Stimulated activated CD4-positive, alpha-beta T cell treated with anti-CD3 and anti-CD28 coated beads, Interleukin-12 subunit alpha, Interleukin-12 subunit beta, amount 100 ng/mL, for 48 hours (primary cell): Measurements from ENCODE around the gene HAVCR2.

Source experiments
- DNase-seq, 3 donors: peaks; one replicate each; pipeline ENCODE4 v3.0.0-alpha.2; 2020; ENCODE audit warnings: low read depth in 2 of 3, low spot score in 1 of 3

HAVCR2 gene

GRCh38 chr5:157108976-157109375, at the start of gene HAVCR2:
Gene HAVCR2, minus strand, starts transcription at chr5:157109044. Its CDS starts 61 bp downstream, at chr5:157108983.
- DNase-seq: peak; percentile 23 to 55 (median 48)

- no peak for DNase-seq
Measured at GRCh38 chr5:157157293-157157891, 48.5 kb upstream of the HAVCR2 start.

DNA sequence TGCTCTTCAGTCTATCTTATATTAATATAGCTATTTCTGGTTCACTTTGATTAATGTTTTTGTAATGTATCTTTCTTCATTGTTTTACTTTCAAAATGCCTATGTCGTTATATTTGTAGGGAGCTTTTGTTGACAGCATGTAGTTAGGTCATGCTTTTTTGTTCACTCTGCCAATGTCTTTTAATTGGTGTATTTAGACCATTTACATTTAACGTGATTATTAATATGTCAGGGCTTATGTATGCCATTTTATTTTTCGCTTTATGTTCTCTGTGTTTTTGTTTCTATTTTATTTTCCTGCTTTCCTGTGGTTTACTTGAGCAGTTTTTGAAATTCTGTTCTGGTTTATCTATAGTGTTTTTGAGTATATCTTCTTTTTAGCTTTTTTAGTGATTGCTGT, 46.5 kb upstream of the HAVCR2 start:
- DNase-seq: no peak

- no peak for DNase-seq
Measured at GRCh38 chr5:157150995-157151394, 42.2 kb upstream of the HAVCR2 start.

GRCh38 chr5:157148734-157149615, 40.1 kb upstream of the HAVCR2 start:
- peak; percentile 67 to 94 (median 74) for DNase-seq

DNA sequence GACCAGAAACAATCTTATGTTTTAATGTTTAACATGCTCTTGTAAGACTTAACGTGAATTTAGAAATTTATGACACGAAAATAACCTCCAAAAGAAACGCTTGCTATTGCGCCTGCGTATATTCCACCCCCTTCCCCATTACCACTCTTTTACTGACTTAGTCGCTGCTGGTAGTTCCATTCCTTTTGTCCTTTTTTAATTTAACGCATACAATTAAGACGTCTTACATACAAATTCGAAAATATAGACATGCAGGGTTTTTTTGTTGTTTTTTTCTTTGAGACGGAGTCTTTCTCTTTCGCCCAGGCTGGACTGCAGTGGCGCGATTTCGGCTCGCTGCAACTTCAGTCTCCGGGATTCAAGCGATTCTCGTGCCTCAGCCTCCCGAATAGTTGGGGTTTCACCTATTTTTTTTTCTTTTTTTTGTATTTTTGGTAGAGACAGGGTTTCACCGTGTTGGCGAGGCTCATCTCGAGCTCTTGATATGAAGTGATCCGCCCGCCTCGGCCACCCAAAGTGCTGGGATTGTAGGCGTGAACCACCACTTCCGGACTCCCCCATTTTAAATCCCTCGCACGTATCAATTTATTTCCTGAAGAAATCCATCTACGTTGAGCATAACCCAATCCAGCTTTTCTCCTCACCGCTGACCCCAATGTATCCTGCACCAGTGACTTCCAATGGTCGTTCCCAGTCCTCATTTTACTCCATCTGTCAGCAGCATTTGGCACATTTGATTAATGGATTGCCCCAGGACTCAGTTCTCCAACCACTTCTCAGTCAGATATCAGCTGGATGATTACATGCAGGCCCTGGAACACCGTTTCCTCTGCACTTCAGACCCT, 34.5 kb upstream of the HAVCR2 start:
- peak in 2 of 3 donors; percentile 30 to 41 for DNase-seq

DNA sequence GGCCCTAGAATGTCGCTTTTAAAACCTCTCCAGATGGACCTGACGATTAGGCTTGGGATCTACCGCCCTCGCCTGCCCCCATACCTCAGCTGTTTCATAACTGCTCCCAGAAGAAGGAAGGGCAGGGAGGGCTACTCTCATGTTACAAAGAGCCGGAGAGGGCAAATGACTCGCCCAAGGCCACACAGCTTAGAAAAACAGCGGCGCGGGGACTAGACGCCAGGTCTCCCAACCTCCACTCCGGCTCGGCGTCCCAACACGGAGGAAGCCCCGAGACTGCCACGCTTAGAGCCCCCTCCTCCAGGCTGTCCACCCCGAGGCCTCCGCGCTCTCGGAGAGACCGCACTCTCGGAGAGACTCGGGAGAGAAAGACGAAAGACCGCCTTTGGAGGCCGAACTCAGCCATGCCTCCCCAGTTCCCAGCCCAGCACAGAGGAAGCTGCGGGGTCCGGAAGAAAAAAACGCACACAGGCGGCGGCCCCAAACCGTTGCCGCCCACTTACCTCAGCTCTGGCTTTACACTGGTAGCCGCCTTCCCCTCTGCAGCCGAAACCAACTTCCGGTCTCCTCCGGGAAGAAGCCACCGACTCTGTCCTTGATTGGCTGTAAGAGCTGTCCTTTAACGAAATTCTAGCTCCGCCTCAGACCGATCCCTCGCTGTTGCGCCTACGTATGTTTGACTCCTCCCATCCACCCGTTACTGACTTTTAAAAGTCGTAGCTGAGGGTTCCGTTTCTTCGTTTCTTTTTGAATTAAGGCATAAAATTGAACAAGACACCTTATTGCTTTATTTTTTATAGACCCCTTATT, 33.7 kb upstream of the HAVCR2 start, which contains the start of gene MED7:
Gene MED7, minus strand, starts transcription at position 549 of the 810 bp plus-strand sequence. CDS start 3,434 bp downstream, outside the sequence.
- peak; percentile 84 to 95 (median 90) for DNase-seq

DNA sequence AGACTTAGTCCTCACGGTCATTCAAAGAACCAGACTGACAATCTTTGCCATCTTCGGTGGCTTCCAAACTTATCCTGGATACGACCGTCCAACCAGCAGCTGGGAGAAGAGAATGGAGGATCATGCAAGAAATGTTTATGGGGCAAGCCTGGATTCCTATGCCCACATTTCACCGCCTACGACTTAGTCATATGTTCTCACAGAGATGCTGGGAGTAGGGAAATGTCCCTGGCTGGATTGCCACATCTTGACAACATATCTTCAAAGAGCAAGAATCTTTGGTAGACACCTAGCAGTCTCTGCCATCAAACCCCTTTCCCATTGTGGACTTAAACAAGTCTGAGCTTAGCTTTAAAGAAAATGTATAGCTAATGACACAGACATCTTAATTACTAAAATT, 28.8 kb upstream of the HAVCR2 start:
- no peak for DNase-seq

DNA sequence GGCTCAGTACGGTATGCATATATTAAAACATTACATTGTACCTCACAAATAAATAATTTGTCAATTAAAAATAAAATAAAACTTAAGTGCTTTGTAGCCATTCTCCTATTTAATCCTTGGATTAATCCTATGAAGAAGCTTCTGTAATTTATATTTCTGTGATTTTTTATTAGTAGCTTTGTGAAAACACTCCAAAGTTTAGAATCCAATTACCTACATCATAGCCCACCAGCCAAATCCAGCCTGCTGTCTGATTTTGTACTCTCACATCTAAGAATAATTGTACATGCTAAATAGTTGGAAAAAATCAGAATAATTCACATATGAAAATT, 23.4 kb upstream of the HAVCR2 start:
- no peak for DNase-seq

DNA sequence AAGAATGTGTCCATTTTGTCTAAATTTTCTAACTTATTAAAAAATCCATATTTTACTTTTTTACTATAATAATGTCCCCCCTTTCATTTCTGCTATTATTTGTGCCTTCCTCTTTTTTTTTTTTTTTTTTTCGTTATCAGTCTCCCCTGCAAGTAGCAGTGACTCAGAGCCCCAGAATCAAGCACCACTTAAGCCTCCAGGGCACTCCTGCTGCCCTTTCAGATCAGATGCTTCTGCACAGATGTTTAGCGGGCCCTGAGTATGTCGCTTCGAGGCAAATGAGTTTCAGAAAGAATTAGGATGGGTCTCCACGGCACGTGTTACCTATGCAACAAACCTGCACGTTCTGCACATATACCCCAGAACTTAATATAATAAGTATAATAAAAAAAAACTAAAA, 22.1 kb upstream of the HAVCR2 start:
- DNase-seq: no peak

- no peak for DNase-seq
Measured at GRCh38 chr5:157121709-157122108, 12.9 kb upstream of the HAVCR2 start.

DNA sequence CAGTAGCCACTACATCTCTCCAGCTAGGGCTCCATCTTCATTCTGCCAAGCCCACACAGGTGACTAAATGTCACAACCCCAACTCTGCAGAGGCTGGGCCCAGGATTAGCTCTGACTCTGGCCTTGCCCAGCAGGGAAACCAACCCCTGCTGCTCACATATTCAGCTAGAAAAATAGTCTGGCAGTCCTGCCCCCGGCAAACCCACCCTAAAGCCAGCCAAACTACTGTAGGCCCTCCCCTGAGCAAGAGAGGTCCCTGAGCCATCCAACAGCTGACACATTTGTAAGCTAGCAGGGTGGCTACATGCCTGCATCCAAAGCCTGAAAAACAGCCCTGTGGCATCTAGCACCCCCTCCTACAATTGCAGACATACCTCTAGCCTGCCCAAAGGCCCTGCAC, 11.3 kb upstream of the HAVCR2 start:
- DNase-seq: no peak

GRCh38 chr5:157116483-157116954, 7.7 kb upstream of the HAVCR2 start:
- DNase-seq: no peak

DNA sequence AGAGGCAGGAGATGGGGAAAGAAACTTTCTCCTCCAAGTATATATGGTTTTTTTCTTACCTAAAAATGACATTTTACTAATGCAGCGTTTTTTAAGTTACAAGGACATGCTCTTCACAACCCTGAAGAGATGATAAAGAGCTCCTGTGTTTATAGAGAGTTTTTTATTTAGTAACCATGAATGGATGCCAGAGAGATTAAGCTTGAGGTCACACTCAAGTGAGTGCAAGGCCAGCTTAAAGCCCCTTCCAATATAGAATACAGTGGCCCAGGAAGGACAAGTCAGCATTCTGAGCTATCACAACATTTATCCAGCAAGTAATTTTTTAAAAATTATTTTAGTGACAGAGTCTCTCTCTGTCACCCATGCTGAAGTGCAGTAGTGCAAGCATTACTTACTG, 6.7 kb upstream of the HAVCR2 start:
- no peak for DNase-seq

DNA sequence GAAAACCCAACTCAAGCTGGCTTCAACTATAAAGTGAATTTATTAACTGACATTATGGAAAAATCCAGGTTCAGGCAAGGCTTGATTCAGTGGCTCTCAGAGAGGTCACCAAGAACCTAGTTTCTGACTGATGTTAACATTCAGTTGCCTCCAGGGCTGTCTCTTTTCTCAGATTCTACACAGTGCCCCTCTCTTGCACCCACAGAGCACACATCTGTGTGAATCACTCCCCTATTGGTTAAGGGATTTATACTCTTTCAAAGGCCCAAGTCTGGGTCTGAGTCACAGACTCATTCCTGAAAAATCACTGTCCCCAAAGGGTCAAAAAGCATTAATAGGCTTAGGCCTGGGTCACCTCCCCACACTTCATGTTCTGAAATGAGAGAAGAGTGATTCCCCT, 6.2 kb upstream of the HAVCR2 start:
- DNase-seq: no peak

- DNase-seq: no peak
Measured at GRCh38 chr5:157113002-157113401, 4.2 kb upstream of the HAVCR2 start.

DNA sequence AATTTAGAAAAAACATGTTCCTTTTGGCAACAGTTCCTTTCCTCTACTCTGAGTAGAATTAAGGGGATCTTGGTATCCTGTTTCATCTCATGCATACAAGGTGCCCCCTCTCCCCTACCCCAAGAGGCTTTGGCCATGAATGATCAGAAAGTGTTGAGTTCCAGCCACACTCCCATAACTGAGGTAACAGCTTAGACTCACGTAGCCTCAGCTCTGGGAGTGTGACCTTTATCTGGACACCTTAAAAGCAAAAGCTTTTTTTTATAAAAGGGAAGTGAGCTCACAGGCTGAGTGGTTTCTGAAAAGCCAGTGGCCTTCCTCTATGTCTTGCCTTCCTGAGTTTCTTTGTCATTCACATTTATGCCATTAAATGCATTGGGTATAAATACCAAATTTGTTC, 900 bp upstream of the HAVCR2 start:
- DNase-seq: no peak

DNA sequence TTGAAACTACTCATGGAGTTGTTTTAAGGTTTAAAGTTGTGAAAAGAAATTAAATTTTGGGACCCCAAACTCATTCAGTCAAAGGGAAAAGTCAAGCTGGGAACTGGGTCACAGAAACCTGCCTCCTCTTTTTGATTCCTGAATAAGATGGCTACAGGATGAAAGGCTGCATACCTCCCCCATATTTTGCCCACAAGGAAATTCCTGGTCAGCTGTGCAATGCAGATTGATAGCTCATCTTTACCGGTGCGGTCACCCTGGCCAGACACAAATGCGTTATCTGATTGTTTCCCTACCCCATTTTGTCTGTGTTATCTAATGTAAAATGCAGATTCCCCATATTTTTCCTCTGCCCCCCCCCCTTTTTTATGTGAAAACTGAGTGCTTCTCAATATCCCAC, 1.3 kb downstream of the HAVCR2 start:
- no peak for DNase-seq

DNA sequence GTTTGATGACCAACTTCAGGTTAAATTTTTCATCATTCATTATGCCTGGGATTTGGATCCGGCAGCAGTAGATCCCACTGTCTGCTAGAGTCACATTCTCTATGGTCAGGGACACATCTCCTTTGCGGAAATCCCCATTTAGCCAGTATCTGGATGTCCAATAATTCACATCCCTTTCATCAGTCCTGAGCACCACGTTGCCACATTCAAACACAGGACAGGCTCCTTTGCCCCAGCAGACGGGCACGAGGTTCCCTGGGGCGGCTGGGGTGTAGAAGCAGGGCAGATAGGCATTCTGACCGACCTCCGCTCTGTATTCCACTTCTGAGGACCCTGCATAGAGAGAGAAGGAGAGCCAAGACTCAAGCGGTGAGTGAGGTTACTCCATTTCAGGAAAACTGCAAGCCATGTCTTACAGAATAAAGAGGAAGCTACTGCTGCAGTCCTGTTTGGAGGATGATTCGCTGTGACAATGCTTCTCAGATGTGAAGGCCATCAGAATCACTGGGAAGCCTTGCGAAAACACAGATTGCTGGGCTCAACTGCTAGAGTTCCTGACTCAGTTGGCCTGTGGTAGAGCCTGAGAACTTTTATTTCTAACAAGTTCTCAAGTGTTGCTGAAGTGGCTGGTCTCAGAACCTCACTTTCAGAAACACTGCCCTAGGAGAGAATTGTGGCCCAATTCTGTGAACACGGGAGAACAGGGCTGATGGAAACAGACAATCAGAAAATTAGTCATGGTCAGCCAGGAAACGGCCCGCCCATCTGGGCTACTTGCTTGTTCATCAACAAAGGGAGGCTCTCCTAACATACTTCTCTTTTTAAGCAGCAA, 2.0 kb downstream of the HAVCR2 start:
- DNase-seq: peak; percentile 29 to 37 (median 36)
